ENCODE results near the gene TSPAN18.

TSPAN18 gene

GRCh38 chr11:44737245-44738085 lies 10.7 kb downstream of the TSPAN18 start:
- DNase-seq (ENCODE audit: low read depth) = no peak

- no peak for DNase-seq (ENCODE audit: low read depth)
These were observed 12.0 kb downstream of the TSPAN18 start for GRCh38 chr11:44738791-44739190.

- no peak for DNase-seq (ENCODE audit: low read depth)
These were observed 14.2 kb downstream of the TSPAN18 start for GRCh38 chr11:44740967-44741366.

DNA sequence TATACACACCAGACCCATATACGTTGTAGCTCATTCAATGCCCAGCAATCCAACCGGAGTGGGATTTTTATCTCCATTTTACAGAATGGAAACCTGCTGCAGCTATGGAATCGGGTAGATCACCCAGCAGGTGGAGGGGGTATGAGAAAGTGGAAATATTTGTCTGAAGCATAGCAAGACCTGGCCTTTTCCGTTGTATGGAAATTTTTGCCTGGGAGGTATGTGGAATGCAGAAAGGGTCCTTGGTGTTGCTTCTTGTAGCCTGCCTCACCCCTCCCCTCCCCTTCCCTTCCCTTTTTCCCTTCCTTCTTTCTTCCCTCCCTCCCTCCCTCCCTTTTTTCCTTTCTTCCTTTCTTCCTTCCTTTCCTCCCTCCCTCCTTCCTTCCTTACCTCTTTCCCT lies 15.2 kb downstream of the TSPAN18 start:
- no peak for DNase-seq (ENCODE audit: low read depth)

DNA sequence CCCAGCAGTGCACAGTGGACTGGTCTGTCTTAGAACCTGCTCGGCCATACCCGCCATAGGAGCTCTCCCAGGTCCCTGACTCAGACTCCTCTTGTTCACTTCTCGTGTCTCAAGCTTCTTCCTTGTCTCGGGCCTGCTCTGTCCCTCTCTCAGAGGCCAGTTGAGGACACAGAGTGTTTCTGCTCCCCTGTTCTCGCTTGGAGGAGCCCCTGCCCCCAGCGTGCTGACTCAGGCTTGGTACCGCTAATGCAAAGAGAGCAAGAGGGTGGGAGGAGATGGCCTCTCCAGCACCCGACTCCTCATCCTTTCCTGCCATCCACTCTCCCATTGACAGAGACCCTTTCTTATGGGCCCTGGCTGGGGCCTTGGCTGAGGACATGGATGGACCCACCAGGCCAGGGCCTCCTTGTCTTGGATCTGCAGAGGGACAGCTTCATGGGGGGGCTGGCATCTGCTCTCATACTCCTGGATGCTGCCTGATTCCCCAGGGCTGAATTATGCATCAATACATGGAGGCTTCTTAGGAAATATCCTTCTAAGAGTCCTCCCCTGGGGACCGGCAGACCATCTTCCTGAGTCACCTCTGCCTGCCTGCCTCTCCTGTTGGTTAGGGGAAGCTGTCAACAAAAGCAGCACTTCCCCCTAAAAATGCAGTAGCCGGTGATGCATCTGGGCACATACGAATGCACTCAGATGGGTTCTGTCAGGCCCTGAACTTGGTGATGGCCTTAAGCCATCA lies 15.9 kb downstream of the TSPAN18 start:
- no peak for DNase-seq (ENCODE audit: low read depth)

GRCh38 chr11:44743326-44743725 lies 16.6 kb downstream of the TSPAN18 start:
- no peak for DNase-seq (ENCODE audit: low read depth)

DNA sequence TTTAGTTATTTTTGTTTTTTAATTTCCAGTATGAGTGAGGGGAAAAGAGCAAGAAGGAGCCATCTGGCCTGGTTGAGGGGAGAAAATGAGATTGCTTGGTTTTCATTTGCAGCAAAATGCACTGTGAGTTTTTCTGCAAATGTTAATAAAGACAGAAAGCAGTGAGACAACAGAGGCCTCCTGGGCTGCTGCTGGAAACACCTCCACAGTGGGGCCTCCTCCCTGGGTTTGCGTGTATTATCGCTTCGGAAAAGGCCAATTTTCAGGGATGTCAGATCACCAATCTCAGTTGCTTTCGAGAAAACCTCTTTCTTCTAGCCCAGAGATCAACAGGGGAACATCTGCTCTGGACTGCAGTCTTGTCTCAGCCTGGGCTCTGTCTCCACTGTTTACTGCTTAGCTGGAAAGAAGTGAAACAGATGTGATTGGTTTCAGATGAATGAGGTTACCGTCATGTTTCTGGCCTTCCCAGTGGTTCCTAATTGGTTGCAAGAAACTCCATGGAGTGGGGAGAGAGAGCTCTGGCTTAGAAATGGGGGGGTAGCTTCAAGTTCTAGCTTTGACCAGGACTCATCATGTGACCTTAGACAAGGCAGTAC lies 17.3 kb downstream of the TSPAN18 start:
- no peak for DNase-seq (ENCODE audit: low read depth)

- no peak for DNase-seq (ENCODE audit: low read depth)
These were observed 20.1 kb downstream of the TSPAN18 start for GRCh38 chr11:44746894-44747293.

DNA sequence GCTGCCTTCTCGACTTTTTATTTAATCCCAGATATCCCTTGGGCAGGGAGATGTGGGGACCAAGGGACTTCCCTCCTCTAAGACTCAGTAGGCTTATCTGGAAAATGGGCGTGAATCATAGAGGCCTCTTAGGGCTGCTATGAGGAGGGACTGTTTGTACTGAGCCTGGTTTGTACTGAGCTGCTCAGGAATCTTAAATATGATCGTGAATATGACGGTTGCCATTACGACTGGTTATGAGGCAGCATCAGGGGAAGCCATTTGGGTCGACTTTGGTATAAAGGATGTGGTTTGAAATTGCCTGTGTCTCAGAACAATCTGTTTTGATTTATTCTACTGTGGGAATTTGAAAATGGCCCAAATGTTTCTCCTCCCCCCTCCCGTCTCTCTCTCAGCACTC lies 20.6 kb downstream of the TSPAN18 start:
- no peak for DNase-seq (ENCODE audit: low read depth)

- no peak for DNase-seq (ENCODE audit: low read depth)
These were observed 21.1 kb downstream of the TSPAN18 start for GRCh38 chr11:44747836-44748235.

GRCh38 chr11:44748606-44749005 lies 21.8 kb downstream of the TSPAN18 start:
- DNase-seq (ENCODE audit: low read depth) = no peak

- DNase-seq (ENCODE audit: low read depth) = no peak
These were observed 22.4 kb downstream of the TSPAN18 start for GRCh38 chr11:44749189-44749588.

DNA sequence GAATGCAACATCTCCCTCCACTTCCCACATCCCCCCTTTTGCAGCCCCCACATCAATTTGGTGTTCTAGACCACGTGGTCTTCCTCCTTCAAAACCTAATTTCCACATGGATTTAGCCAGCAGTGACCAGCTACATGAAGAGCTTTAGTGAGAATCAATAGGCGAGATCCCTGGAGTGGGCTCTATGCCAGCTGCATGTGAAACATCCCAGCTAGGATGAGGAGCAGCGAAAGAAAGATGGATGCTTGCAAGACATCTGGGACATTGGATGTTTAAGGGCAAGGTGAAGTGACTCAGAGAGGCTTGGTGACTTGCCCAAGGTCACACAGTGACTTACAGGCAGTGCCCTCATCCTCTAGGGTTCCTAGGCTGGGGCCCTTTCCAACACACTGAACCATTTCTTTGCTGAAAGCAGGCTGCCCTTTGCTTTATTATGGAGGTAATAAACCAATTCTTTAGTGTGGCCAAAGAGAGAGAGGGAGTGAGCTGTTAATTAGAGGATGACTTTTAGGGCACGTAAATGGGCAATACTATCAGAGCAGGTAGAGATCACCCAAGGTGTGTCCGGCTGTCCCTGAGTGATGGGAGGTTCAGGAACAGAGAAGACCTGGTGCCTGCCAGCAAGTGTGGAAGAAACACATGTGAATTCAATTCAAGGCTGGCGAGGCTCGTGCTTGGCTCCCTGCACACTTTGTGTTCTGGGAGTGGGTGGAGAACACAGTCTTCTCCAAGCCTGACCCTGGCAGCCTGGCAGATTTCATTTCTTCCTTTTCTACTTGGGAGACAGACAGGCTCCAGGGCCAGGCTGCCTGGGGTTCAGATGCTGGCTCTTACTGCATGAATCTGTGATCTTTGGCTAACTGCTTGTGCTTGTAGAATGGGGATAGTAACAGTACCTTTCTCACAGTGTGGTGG lies 24.0 kb downstream of the TSPAN18 start:
- no peak for DNase-seq (ENCODE audit: low read depth)

DNA sequence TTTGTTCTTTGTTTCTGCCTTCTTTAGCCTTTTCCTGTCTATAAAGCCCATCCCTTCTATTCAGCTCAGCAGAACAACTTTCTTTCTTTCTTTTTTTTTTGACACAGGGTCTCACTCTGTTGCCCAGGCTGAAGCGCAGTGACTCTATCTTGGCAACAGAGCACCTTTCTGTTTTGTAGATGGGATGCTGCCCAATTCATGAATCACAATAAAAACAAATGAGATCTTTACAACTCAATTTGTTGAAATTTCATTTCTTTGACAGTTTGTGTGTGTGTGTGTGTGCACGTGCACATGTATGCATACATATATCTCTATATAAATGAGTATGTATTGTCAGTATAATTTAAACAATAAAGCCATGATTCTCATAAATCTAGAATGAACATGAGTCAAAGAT lies 25.5 kb downstream of the TSPAN18 start:
- DNase-seq (ENCODE audit: low read depth) = no peak

DNA sequence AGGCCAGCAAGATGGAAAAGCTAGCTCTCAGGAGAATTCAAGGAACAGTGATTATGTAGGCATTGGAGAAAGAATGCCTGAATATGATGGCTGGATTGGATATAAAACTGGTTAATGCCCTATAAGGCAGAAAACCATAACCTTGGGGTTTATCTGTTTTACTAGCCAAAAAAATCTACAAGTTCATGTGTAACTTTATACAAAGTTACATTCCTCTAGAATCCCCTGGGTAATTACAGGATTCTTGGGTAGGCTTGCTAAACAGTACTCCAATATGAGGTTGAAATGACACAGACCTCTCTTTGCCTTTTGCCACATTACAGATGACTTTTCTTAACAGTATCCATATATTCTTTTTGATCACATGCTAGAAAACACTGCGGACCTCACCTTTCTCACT lies 26.0 kb downstream of the TSPAN18 start:
- no peak for DNase-seq (ENCODE audit: low read depth)

DNA sequence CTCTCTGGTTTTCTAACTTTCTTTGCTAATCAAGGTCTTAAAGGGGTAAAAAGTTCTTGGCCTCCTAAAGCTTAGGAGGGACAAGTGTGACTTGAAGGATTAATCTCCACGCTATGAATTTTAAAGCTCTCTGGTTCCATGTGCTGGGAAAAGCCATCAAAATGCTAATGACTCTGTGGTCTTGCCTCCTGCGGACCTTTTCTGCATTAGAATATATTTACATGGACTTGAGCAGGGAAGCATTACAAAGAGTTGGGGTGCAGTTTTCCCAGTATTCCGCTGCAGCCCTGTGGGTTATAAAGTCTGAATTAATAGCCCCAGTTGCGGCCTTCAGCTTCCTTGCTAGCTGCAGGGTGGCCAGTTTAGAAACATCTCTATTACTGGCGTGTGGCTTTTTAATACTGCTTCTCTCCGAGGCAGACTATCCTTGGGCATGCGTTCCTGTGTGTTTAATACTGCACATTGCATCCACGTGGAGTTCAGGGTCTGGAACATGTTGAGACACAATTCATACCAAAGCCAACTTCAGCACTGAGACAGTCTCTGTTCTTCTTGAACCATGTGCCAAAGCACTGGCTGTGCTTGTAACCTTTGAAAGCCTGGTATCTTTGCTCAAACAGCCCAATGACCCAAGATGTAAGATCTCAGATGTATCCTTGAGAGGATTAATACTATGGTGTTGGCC lies 27.3 kb downstream of the TSPAN18 start:
- DNase-seq (ENCODE audit: low read depth) = no peak

DNA sequence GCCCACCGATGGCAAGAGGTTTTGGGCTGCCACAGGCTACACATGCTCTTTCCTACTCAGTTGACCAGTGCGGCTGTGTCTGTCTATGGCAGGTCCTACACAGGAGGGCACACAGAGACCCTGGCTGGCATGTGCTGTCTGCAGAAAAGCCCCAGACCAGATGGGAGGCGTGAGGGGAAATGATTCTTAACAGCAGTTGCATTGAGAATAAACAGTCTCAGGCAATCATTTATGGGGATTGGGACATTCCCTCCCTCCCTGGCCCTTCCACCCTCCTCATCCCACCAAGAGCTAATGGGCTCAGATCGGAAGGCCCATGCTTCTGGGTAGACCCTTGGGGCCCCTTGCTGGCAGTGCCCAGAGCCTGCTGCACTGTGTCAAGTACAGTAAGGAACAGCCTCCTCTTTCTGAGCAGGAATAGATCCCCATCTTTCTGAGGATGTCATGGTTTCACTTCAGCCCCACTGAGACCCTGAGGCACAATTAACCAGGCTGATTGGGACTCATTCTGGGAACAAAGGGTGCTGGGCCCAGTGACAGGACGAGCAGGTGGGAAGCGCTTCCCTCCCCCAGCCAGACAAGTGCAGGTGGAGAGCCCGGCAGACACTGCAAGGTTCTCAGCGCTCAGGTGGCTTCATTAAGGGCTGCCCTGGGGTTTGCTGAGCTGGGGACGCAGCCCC lies 28.3 kb downstream of the TSPAN18 start:
- DNase-seq (ENCODE audit: low read depth) = no peak

- DNase-seq (ENCODE audit: low read depth) = no peak
These were observed 29.1 kb downstream of the TSPAN18 start for GRCh38 chr11:44755556-44756523.

- no peak for DNase-seq (ENCODE audit: low read depth)
These were observed 32.2 kb downstream of the TSPAN18 start for GRCh38 chr11:44758983-44759382.

Data from stimulated activated CD8-positive, alpha-beta memory T cell treated with anti-CD3 and anti-CD28 coated beads, Interleukin-15, amount 100 ng/mL, for 24 hours (primary cell).